ENCODE results near the gene MRPL55. TPM values are rescaled to one million over a fixed set of nuclear protein-coding genes. Genes with fewer than 3 reads are reported as not detected.

Gene MRPL55
- total RNA-seq, 4 donors from 2014 or later = 70.1 to 99.6 (median 80.8) TPM

GRCh38 chr1:228146417-228147150, 37.5 kb upstream of the MRPL55 start:
- Histone ChIP-seq H3K4me3 (no peak overlapping the region), H3K27me3 (no peaks in the 10 kb centered on the region), H3K27ac (no peak overlapping the region), H3K4me1 (peaks cover 3 to 60% (median 16%) of the 10 kb centered on the region in 4 donors), H3K9me3 (no peaks in the 10 kb centered on the region), H3K36me3 (peaks cover 0 to 40% (median 0%) of the 10 kb centered on the region in 3 donors)
- no peak for TF ChIP-seq POLR2A (IDR thresholded peaks at IDR 0.05)
- TF ChIP-seq, protein P1, sequence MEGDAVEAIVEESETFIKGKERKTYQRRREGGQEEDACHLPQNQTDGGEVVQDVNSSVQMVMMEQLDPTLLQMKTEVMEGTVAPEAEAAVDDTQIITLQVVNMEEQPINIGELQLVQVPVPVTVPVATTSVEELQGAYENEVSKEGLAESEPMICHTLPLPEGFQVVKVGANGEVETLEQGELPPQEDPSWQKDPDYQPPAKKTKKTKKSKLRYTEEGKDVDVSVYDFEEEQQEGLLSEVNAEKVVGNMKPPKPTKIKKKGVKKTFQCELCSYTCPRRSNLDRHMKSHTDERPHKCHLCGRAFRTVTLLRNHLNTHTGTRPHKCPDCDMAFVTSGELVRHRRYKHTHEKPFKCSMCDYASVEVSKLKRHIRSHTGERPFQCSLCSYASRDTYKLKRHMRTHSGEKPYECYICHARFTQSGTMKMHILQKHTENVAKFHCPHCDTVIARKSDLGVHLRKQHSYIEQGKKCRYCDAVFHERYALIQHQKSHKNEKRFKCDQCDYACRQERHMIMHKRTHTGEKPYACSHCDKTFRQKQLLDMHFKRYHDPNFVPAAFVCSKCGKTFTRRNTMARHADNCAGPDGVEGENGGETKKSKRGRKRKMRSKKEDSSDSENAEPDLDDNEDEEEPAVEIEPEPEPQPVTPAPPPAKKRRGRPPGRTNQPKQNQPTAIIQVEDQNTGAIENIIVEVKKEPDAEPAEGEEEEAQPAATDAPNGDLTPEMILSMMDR (IDR thresholded peaks at IDR 0.05) = no peak
- DNase-seq = peak in 1 of 3 donors; percentile 37

DNA sequence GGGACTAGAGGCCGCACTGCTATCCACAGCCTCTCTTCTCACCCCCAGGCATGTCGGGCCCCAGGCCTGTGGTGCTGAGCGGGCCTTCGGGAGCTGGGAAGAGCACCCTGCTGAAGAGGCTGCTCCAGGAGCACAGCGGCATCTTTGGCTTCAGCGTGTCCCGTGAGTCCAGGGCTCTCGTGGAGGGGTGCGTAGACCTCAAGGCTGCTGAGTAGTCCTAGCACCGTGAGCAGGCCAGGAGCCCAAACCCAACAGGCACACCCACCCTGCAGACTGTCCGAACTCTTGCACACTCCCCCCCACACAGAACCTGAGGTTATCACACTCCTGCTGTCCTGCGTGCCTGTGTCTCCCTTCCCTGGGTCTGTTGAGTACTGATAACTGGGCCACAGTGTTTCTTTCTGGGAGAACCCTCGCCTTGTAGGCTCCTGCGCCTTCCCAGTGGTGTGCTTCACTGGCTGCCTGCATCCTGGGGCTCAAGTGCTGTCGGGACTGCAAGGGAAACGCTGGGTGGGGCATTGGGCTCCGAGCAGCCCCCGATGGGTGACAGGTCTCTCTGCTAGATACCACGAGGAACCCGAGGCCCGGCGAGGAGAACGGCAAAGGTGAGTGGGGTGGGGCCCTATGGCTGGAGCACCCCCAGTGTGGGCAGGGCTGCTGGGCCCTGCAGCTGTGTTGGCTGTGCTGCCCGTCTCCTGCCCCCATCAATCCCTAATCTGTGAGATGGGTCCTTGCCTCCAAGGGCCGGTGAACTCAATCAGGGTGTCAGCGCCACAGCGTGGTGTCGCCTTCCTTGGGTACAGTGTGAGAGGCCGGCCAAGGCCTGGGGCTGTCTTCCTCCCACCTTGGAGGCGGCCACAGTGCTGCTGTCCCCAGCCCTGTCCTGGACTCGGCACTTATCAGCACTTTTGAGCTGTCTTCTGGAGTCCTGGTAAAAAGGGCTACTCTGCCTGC, 36.6 kb upstream of the MRPL55 start:
- Histone ChIP-seq H3K27ac (no peak overlapping the region), H3K4me1 (peaks cover 3 to 60% (median 23%) of the 10 kb centered on the region in 4 donors), H3K4me3 (no peak overlapping the region), H3K36me3 (peaks cover 0 to 40% (median 0%) of the 10 kb centered on the region in 3 donors), H3K9me3 (no peaks in the 10 kb centered on the region), H3K27me3 (no peaks in the 10 kb centered on the region)
- DNase-seq = peak in 2 of 3 donors; percentile 31 to 44
- TF ChIP-seq POLR2A (IDR thresholded peaks at IDR 0.05) = no peak
- TF ChIP-seq, protein P1 (IDR thresholded peaks at IDR 0.05) = no peak

DNA sequence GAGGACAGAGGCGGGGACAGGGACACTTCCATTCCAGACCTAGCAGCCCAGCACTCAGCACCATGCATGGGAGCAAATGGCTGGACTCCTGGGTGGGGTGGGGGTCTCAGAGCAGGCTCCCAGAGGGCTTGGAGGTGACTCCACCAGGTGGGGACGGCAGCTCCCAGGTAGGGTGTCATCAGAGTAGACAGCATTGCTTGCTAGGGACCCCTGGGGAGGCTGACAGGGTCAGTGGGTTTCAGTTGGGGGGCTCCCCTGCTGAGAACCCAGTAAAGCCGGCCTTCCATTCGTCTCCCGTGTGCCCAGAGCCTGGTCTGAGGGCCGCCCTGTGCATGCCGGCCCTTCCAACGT, 35.9 kb upstream of the MRPL55 start:
- DNase-seq = peak in 1 of 3 donors; percentile 40
- Histone ChIP-seq H3K4me1 (peaks cover 3 to 53% (median 24%) of the 10 kb centered on the region in 4 donors), H3K4me3 (no peak overlapping the region), H3K27me3 (no peaks in the 10 kb centered on the region), H3K36me3 (peaks cover 0 to 40% (median 0%) of the 10 kb centered on the region in 3 donors), H3K27ac (no peak overlapping the region), H3K9me3 (no peaks in the 10 kb centered on the region)
- TF ChIP-seq, protein P1 (IDR thresholded peaks at IDR 0.05) = no peak
- TF ChIP-seq POLR2A (IDR thresholded peaks at IDR 0.05) = no peak

DNA sequence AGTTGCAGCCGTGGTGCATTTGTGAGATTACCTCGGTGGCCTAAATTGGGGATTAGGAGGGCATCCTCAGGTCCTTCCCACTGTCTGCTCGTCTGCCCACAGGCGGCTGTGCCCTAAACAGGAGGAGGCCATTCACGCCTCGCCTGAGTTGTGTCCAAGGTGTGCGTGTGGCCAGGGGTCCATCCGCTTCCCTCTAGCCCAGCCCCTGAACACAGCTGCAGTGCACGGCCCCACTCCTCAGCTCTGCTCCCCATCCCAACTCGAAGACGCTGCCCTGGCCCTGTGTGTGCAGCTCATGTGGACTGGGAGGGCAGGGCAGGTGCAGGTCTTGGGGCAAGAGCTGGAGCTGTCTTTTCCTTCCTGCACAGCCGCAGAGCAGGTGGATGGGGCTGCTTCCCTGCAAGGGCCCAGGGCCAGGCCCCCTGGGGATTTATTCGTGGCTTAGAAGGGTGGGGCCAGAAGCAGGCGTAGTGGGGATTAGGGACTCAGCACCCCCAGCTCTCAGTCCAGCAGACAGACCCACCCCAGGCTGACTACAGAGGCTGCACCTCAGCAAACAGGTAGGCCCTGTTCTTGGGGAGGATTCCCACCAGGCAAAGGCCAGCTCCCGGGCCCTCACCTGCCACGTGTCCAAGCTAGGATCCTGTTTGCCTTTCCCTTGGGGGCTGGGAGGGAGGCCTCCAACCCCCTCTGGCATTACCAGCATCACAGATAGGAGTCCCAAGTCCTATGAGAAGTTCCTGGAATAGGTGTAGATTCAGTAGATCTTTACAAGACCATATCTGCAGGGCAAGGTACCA, 35.3 kb upstream of the MRPL55 start:
- Histone ChIP-seq H3K36me3 (peaks cover 0 to 40% (median 0%) of the 10 kb centered on the region in 3 donors), H3K27me3 (no peaks in the 10 kb centered on the region), H3K9me3 (no peaks in the 10 kb centered on the region), H3K4me3 (no peak overlapping the region), H3K4me1 (peaks cover 3 to 47% (median 24%) of the 10 kb centered on the region in 4 donors), H3K27ac (no peak overlapping the region)
- peak in 1 of 3 donors; percentile 37 for DNase-seq
- no peak for TF ChIP-seq POLR2A (IDR thresholded peaks at IDR 0.05)
- TF ChIP-seq, protein P1 (IDR thresholded peaks at IDR 0.05) = no peak

Data from Peyer's patch (tissue), 4 donors.